A549 (cell line): ENCODE data around the gene SLC22A16.

Experiments
- CEBPB ChIP-seq, 2 experiments: fragments of >200 bp in 1 of 2; sonication (Bioruptor Twin) in 1 of 2; formaldehyde crosslinking in 1 of 2; IDR thresholded peaks; 2 replicates each; pipeline ENCODE4 v1.6.1; 2012 to 2016
- CTCF ChIP-seq: fragments of >200 bp; sonication (Bioruptor Twin); formaldehyde crosslinking; IDR thresholded peaks from 3 replicates; pipeline ENCODE4 v1.5.1; 2016
- EHF ChIP-seq: fragments of 250-450 bp; sonication (Bioruptor Pico); IDR thresholded peaks from 2 replicates; pipeline ENCODE4 v1.5.0; 2020; ENCODE audit warnings: mild to moderate bottlenecking
- NR3C1 ChIP-seq: fragments of >200 bp; sonication (Bioruptor Twin); formaldehyde crosslinking; IDR thresholded peaks from 3 replicates; pipeline ENCODE4 v1.6.1; 2017
- SMC3 ChIP-seq: fragments of >200 bp; sonication (Bioruptor Twin); formaldehyde crosslinking; IDR thresholded peaks from 3 replicates; pipeline ENCODE4 v1.6.1; 2018; ENCODE audit warnings: inconsistent platforms

- TF ChIP-seq NR3C1 (no peak), SMC3 (no peak), CTCF (no peak), EHF (CRISPR knock-in tag) (no peak), CEBPB (IDR thresholded peaks at IDR 0.05) (no peak)
These were observed 40.6 kb upstream of the SLC22A16 start for GRCh38 chr6:110517034-110517433.
